ENCODE data around the gene CLTRN.

Gene CLTRN

GRCh38 chrX:15598026-15598425 is 66.6 kb downstream of the CLTRN start:
- Histone ChIP-seq H4K20me1 (ENCODE audit: insufficient read depth, low read length) (no peaks in the 10 kb centered on the region), H3K27ac (ENCODE audit: low read length) (no peak overlapping the region), H3K4me1 (ENCODE audit: low read length) (no peaks in the 10 kb centered on the region), H3K27me3 (replicated peaks; ENCODE audit: insufficient read depth, low read length) (no peaks in the 10 kb centered on the region), H3K36me3 (replicated peaks; ENCODE audit: insufficient read depth, low read length) (no peaks in the 10 kb centered on the region), H2AFZ (ENCODE audit: low read length) (no peak overlapping the region), H3K4me3 (ENCODE audit: low read length) (no peak overlapping the region), H3F3A (ENCODE audit: insufficient read depth, low read length) (no peaks in the 10 kb centered on the region), H3K9ac (ENCODE audit: low read length) (no peak overlapping the region), H3K4me2 (ENCODE audit: low read depth, low read length) (no peak overlapping the region), H3K9me2 (replicated peaks; ENCODE audit: insufficient read depth, low read length) (no peaks in the 10 kb centered on the region), H3K79me2 (ENCODE audit: low read length) (no peaks in the 10 kb centered on the region), H3K9me3 (replicated peaks; ENCODE audit: insufficient read depth, low read length) (no peaks in the 10 kb centered on the region)
- DNase-seq, result no peak
- TF ChIP-seq CTCF (IDR thresholded peaks at IDR 0.05; ENCODE audit: low read length) (no peak), EZH2phosphoT487 (IDR thresholded peaks at IDR 0.05; ENCODE audit: low read length) (no peak), EZH2 (optimal IDR thresholded peaks at IDR 0.05; ENCODE audit: low read depth, low read length) (no peak)

GRCh38 chrX:15594371-15594770 is 70.2 kb downstream of the CLTRN start:
- Histone ChIP-seq H4K20me1 (ENCODE audit: insufficient read depth, low read length) (no peaks in the 10 kb centered on the region), H3K4me2 (ENCODE audit: low read depth, low read length) (no peak overlapping the region), H3K9me2 (replicated peaks; ENCODE audit: insufficient read depth, low read length) (no peaks in the 10 kb centered on the region), H3K27ac (ENCODE audit: low read length) (no peak overlapping the region), H3K36me3 (replicated peaks; ENCODE audit: insufficient read depth, low read length) (no peaks in the 10 kb centered on the region), H3K9me3 (replicated peaks; ENCODE audit: insufficient read depth, low read length) (no peaks in the 10 kb centered on the region), H3K4me1 (ENCODE audit: low read length) (no peaks in the 10 kb centered on the region), H2AFZ (ENCODE audit: low read length) (no peak overlapping the region), H3K4me3 (ENCODE audit: low read length) (no peak overlapping the region), H3K79me2 (ENCODE audit: low read length) (no peaks in the 10 kb centered on the region), H3K27me3 (replicated peaks; ENCODE audit: insufficient read depth, low read length) (no peaks in the 10 kb centered on the region), H3F3A (ENCODE audit: insufficient read depth, low read length) (no peaks in the 10 kb centered on the region), H3K9ac (ENCODE audit: low read length) (no peak overlapping the region)
- TF ChIP-seq EZH2 (optimal IDR thresholded peaks at IDR 0.05; ENCODE audit: low read depth, low read length) (no peak), CTCF (IDR thresholded peaks at IDR 0.05; ENCODE audit: low read length) (no peak), EZH2phosphoT487 (IDR thresholded peaks at IDR 0.05; ENCODE audit: low read length) (no peak)
- no peak for DNase-seq

GRCh38 chrX:15579778-15580747 is 84.5 kb downstream of the CLTRN start:
- no peaks in the 10 kb centered on the region for H3K9me2 ChIP-seq (replicated peaks; ENCODE audit: insufficient read depth, low read length)
- H3K27me3 ChIP-seq (replicated peaks; ENCODE audit: insufficient read depth, low read length), result no peaks in the 10 kb centered on the region
- H2AFZ ChIP-seq (ENCODE audit: low read length), result no peak overlapping the region
- no peaks in the 10 kb centered on the region for H4K20me1 ChIP-seq (ENCODE audit: insufficient read depth, low read length)
- H3K9me3 ChIP-seq (replicated peaks; ENCODE audit: insufficient read depth, low read length), result no peaks in the 10 kb centered on the region
- H3K4me1 ChIP-seq (ENCODE audit: low read length), result no peaks in the 10 kb centered on the region
- no peak overlapping the region for H3K9ac ChIP-seq (ENCODE audit: low read length)
- TF ChIP-seq CTCF (IDR thresholded peaks at IDR 0.05; ENCODE audit: low read length), result no peak
- no peak for TF ChIP-seq EZH2phosphoT487 (IDR thresholded peaks at IDR 0.05; ENCODE audit: low read length)
- no peak for TF ChIP-seq EZH2 (optimal IDR thresholded peaks at IDR 0.05; ENCODE audit: low read depth, low read length)
- H3K4me3 ChIP-seq (ENCODE audit: low read length), result no peak overlapping the region
- H3F3A ChIP-seq (ENCODE audit: insufficient read depth, low read length), result no peaks in the 10 kb centered on the region
- H3K27ac ChIP-seq (ENCODE audit: low read length), result no peak overlapping the region
- no peak overlapping the region for H3K4me2 ChIP-seq (ENCODE audit: low read depth, low read length)
- no peaks in the 10 kb centered on the region for H3K36me3 ChIP-seq (replicated peaks; ENCODE audit: insufficient read depth, low read length)
- no peak for DNase-seq
- no peaks in the 10 kb centered on the region for H3K79me2 ChIP-seq (ENCODE audit: low read length)

Data from MM.1S (cell line).